Hippocampal formation (tissue), 2 donors: Measurements from ENCODE around the gene CYP27A1.

Experiments used
- DNase-seq, 2 donors: peaks; one replicate each; lab custom pipeline; 2025; lab: John Stamatoyannopoulos, UW

CYP27A1 gene

GRCh38 chr2:218858671-218859555, 77.0 kb downstream of the CYP27A1 start:
- no peak for DNase-seq

GRCh38 chr2:218859556-218859987, 77.6 kb downstream of the CYP27A1 start, which contains the start of gene WNT6:
TSS of gene WNT6 (plus strand) at chr2:218859805. CDS start at chr2:218860038, 233 bp downstream.
- no peak for DNase-seq

DNA sequence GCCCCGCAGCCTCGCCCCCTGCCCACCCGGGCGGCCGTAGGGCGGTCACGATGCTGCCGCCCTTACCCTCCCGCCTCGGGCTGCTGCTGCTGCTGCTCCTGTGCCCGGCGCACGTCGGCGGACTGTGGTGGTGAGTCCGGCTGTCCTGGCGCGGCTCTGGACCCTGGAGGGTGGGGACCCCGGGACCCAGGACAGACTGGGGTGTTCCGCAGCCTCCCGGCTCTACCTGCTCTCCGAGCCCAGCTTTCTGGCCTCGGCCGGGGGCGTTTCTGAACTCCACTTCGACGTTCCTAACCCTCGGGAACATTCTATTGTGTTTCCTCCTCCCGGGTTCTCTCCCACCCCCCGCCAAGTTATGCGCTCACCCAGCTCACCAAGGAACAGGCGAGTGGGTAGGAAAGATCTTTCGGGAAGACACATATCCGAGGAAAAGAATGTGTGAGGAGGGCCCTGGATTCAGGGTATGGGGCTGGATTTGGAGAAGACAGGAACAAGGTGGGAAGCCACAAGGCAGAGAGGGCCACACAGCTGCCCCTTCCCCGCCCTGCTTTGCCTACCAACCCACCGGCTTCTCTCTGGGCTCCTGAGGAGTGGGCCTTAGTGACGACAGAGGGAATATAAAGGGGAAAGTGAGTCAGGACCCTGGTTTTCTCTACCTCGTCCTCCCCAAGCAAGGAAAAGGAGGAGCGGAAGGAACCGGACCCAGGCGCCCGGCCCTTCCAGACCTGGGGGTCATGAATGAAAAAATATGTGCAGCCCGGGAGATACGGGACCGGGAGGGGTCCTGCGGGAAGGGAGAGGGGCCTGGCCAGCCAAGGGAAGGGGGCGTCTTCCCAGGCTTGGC, 78.3 kb downstream of the CYP27A1 start:
- no peak for DNase-seq

DNA sequence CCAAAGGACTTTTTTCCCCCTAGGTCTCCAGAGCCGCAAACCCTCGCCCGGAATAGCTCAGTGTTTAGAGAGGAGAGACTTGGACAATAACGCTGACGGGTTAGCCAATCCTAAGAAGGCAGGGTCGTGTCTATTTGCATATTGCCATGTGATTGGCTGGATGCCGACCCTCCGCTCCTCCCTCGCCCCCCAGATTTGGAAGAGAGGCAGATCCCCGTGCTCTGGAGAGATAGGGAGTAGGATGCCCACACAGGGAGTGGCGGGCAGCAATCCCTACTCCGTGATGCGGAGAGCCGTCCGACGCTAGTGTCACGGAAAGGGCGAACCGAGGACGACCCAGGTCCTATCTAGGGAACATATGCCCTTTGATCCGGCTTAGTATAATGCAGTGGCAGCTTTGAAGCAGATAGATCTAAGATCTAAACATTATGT, 79.0 kb downstream of the CYP27A1 start:
- no peak for DNase-seq

DNA sequence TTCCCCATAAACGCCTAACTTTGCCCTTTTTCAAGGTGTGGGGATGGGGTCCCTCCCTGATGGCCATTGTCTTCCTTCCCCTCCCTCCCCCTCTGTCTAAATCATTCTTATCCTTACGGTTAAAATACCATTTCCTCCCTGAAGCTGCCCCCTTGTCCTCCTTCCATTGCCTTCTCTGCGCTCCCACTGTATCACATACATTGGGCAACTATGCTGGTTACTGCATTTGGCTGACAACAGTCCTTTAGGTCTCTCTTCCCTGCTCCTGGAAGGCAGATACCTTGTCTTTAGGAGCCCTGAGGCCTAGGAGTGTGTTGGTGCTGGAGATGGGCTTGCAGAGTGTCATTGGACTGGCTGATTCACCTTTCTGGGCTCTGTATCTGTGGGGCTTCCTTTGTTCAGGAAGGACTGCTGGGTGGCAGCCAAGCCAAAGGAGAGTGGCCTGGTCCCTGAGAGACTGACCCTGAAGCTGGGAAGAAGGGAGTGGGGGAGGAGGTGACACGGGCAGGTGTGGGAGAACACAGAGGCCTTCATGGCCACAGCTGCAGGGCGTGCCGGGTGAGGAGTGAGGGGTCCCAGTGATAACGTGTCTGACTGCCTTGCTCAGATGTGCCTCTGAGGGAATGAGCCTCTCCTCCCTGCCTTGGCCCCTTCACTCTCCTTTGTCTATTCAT, 79.8 kb downstream of the CYP27A1 start:
- no peak for DNase-seq

- DNase-seq, result no peak
Observed at GRCh38 chr2:218863021-218863520, 81.1 kb downstream of the CYP27A1 start.
